SK-N-MC (cell line): ENCODE measurements around the gene ST8SIA4.

ENCODE experiments used
- DNase-seq: peaks from one replicate; pipeline ENCODE4 v3.0.0-alpha.2; 2011; ENCODE audit warnings: low read depth, low spot score
- H3K27ac ChIP-seq: fragments of 200-600 bp; sonication (generic); 2 replicates; pipeline ENCODE4 v1.5.1; 2016; ENCODE audit warnings: mixed run types
- H3K36me3 ChIP-seq: fragments of 200-600 bp; sonication (generic); 2 replicates; pipeline ENCODE4 v1.6.1; 2017; ENCODE audit warnings: antibody characterized with exemption, low read length, mixed read lengths; ENCODE audit not compliant: insufficient read depth
- H3K4me3 ChIP-seq: fragments of 200-600 bp; sonication (generic); 2 replicates; pipeline ENCODE4 v1.5.1; 2016
- H3K9ac ChIP-seq: fragments of 200-600 bp; sonication (generic); 2 replicates; pipeline ENCODE4 v1.8.0; 2017; ENCODE audit warnings: mixed run types, mixed read lengths; ENCODE audit not compliant: insufficient read length
- H3K9me3 ChIP-seq: fragments of 200-600 bp; sonication (generic); 2 replicates; pipeline ENCODE4 v1.6.1; 2017; ENCODE audit warnings: low read depth, mild to moderate bottlenecking, antibody characterized with exemption, low read length, moderate library complexity, mixed read lengths
- EZH2 ChIP-seq: fragments of 200-600 bp; sonication (generic); IDR thresholded peaks from one replicate; pipeline ENCODE4 v1.6.1; 2017; ENCODE audit warnings: antibody characterized with exemption
- FOXP2 ChIP-seq: optimal IDR thresholded peaks from 2 replicates; pipeline ENCODE3; 2011; ENCODE audit warnings: mild to moderate bottlenecking, moderate library complexity; ENCODE audit not compliant: insufficient read depth; ENCODE audit errors: extremely low read length, control extremely low read depth
- POLR2AphosphoS5 ChIP-seq: IDR thresholded peaks from 2 replicates; pipeline ENCODE4 v1.6.1; 2012; ENCODE audit warnings: mild to moderate bottlenecking, low read depth, low read length, borderline replicate concordance

The ST8SIA4 gene

GRCh38 chr5:100827481-100827889, 75.6 kb downstream of the ST8SIA4 start:
- no peak for DNase-seq
- Histone ChIP-seq H3K27ac (no peak overlapping the region), H3K36me3 (no peaks in the 10 kb centered on the region), H3K4me3 (no peak overlapping the region), H3K9ac (no peak overlapping the region), H3K9me3 (no peaks in the 10 kb centered on the region)
- TF ChIP-seq EZH2 (no peak), FOXP2 (no peak), POLR2AphosphoS5 (no peak)

- no peak overlapping the region for H3K9ac ChIP-seq
- no peak overlapping the region for H3K4me3 ChIP-seq
- DNase-seq, result no peak
- no peaks in the 10 kb centered on the region for H3K36me3 ChIP-seq
- no peaks in the 10 kb centered on the region for H3K9me3 ChIP-seq
- TF ChIP-seq FOXP2 (no peak), EZH2 (no peak), POLR2AphosphoS5 (no peak)
- H3K27ac ChIP-seq, result no peak overlapping the region
Measured at GRCh38 chr5:100826133-100826532, 76.9 kb downstream of the ST8SIA4 start.

- DNase-seq, result no peak
- H3K9me3 ChIP-seq, result no peaks in the 10 kb centered on the region
- no peak overlapping the region for H3K9ac ChIP-seq
- TF ChIP-seq FOXP2, result no peak
- TF ChIP-seq POLR2AphosphoS5, result no peak
- no peak for TF ChIP-seq EZH2
- H3K27ac ChIP-seq, result no peak overlapping the region
- H3K36me3 ChIP-seq, result no peaks in the 10 kb centered on the region
- no peak overlapping the region for H3K4me3 ChIP-seq
Measured at GRCh38 chr5:100824635-100825034, 78.4 kb downstream of the ST8SIA4 start.

GRCh38 chr5:100823812-100824211, 79.3 kb downstream of the ST8SIA4 start:
- no peak overlapping the region for H3K27ac ChIP-seq
- no peak overlapping the region for H3K9ac ChIP-seq
- TF ChIP-seq POLR2AphosphoS5 (no peak), EZH2 (no peak), FOXP2 (no peak)
- no peak for DNase-seq
- no peak overlapping the region for H3K4me3 ChIP-seq
- H3K36me3 ChIP-seq, result no peaks in the 10 kb centered on the region
- H3K9me3 ChIP-seq, result no peaks in the 10 kb centered on the region

- TF ChIP-seq POLR2AphosphoS5 (no peak), EZH2 (no peak), FOXP2 (no peak)
- no peak overlapping the region for H3K27ac ChIP-seq
- H3K4me3 ChIP-seq, result no peak overlapping the region
- H3K9ac ChIP-seq, result no peak overlapping the region
- no peaks in the 10 kb centered on the region for H3K36me3 ChIP-seq
- no peak for DNase-seq
- H3K9me3 ChIP-seq, result no peaks in the 10 kb centered on the region
Measured at GRCh38 chr5:100821751-100822150, 81.3 kb downstream of the ST8SIA4 start.

- Histone ChIP-seq H3K9me3 (no peaks in the 10 kb centered on the region), H3K9ac (no peak overlapping the region), H3K27ac (no peak overlapping the region), H3K36me3 (no peaks in the 10 kb centered on the region), H3K4me3 (no peak overlapping the region)
- TF ChIP-seq FOXP2, result no peak
- TF ChIP-seq EZH2, result no peak
- TF ChIP-seq POLR2AphosphoS5, result no peak
- no peak for DNase-seq
Measured at GRCh38 chr5:100818340-100818739, 84.7 kb downstream of the ST8SIA4 start.

- Histone ChIP-seq H3K36me3 (no peaks in the 10 kb centered on the region), H3K9me3 (no peaks in the 10 kb centered on the region), H3K27ac (no peak overlapping the region), H3K9ac (no peak overlapping the region), H3K4me3 (no peak overlapping the region)
- no peak for TF ChIP-seq EZH2
- DNase-seq, result no peak
Measured at GRCh38 chr5:100803397-100803796, 99.7 kb downstream of the ST8SIA4 start.

GRCh38 chr5:100802208-100802607, 100.9 kb downstream of the ST8SIA4 start:
- Histone ChIP-seq H3K9ac (no peak overlapping the region), H3K36me3 (no peaks in the 10 kb centered on the region), H3K4me3 (no peak overlapping the region), H3K9me3 (no peaks in the 10 kb centered on the region), H3K27ac (no peak overlapping the region)
- TF ChIP-seq FOXP2 (no peak), EZH2 (no peak), POLR2AphosphoS5 (no peak)
- DNase-seq, result no peak

- Histone ChIP-seq H3K9me3 (no peaks in the 10 kb centered on the region), H3K36me3 (no peaks in the 10 kb centered on the region), H3K9ac (no peak overlapping the region), H3K27ac (no peak overlapping the region), H3K4me3 (no peak overlapping the region)
- DNase-seq, result no peak
- TF ChIP-seq FOXP2, result no peak
- TF ChIP-seq POLR2AphosphoS5, result no peak
- TF ChIP-seq EZH2, result no peak
Measured at GRCh38 chr5:100800562-100800961, 102.5 kb downstream of the ST8SIA4 start.

GRCh38 chr5:100799166-100799565, 103.9 kb downstream of the ST8SIA4 start:
- DNase-seq, result no peak

More at GRCh38 chr5:100799166-100799565, 103.9 kb downstream of the ST8SIA4 start:
- H3K27ac ChIP-seq, result no peak overlapping the region
- no peaks in the 10 kb centered on the region for H3K36me3 ChIP-seq
- H3K9me3 ChIP-seq, result no peaks in the 10 kb centered on the region
- TF ChIP-seq FOXP2 (no peak), EZH2 (no peak), POLR2AphosphoS5 (no peak)
- H3K4me3 ChIP-seq, result no peak overlapping the region
- H3K9ac ChIP-seq, result no peak overlapping the region
